OCI-LY7 (cell line): Measurements from ENCODE around the gene RAB40C. TPM values are rescaled to one million over a fixed set of nuclear protein-coding genes. Genes with fewer than 3 reads are reported as not detected.

ENCODE experiments used
- BruUV-seq: library from RNA; stranded (reverse); fragments of 400-500 nt; replicated peaks from 2 replicates; lab custom pipeline; 2021; lab: Mats Ljungman, UMichigan
- CTCF ChIA-PET: fragments of 300-600 bp; sonication (Branson Sonifier 250); formaldehyde crosslinking; loops from one replicate; lab custom pipeline; 2022; ENCODE audit warnings: antibody characterized with exemption; ENCODE audit not compliant: unreplicated experiment; lab: Charles Lee
- POLR2A ChIA-PET: fragments of 300-600 bp; sonication (Branson Sonifier 250); formaldehyde crosslinking; loops from one replicate; lab custom pipeline; 2022; ENCODE audit warnings: antibody characterized with exemption; lab: Charles Lee
- DNase-seq: peaks from one replicate; pipeline ENCODE4 v3.0.0-alpha.2; 2015; ENCODE audit warnings: low spot score
- H2AFZ ChIP-seq: fragments of 200-600 bp; sonication (generic), shearing (Covaris generic); 2 replicates; pipeline ENCODE4 v1.6.1; 2014; ENCODE audit warnings: mild to moderate bottlenecking, antibody characterized with exemption, low read length, moderate library complexity
- H3K27ac ChIP-seq: fragments of 200-600 bp; sonication (generic); 2 replicates; pipeline ENCODE4 v1.5.1; 2014; ENCODE audit warnings: mixed run types, low read depth, mild to moderate bottlenecking, moderate library complexity, low read length, inconsistent platforms; ENCODE audit not compliant: poor library complexity, severe bottlenecking
- H3K36me3 ChIP-seq: fragments of 200-600 bp; sonication (generic); 2 replicates; pipeline ENCODE4 v1.6.1; 2014; ENCODE audit warnings: mild to moderate bottlenecking, antibody characterized with exemption, low read length, moderate library complexity, mixed read lengths; ENCODE audit not compliant: insufficient read depth
- H3K4me1 ChIP-seq: fragments of 200-600 bp; sonication (generic); 2 replicates; pipeline ENCODE4 v1.5.1; 2014; ENCODE audit warnings: mild to moderate bottlenecking, low read length; ENCODE audit not compliant: insufficient read depth, poor library complexity, severe bottlenecking
- H3K4me2 ChIP-seq: fragments of 200-600 bp; sonication (generic); 2 replicates; pipeline ENCODE4 v1.6.1; 2014; ENCODE audit warnings: mild to moderate bottlenecking, low read length
- H3K4me3 ChIP-seq: fragments of 200-600 bp; sonication (generic); 2 replicates; pipeline ENCODE4 v1.5.1; 2014; ENCODE audit warnings: mild to moderate bottlenecking, low read depth, low read length; ENCODE audit not compliant: poor library complexity, severe bottlenecking
- H3K79me2 ChIP-seq: fragments of 200-600 bp; sonication (generic); 2 replicates; pipeline ENCODE4 v1.6.1; 2016; ENCODE audit warnings: low read depth, mild to moderate bottlenecking, low read length, moderate library complexity, mixed read lengths; ENCODE audit not compliant: insufficient read depth
- H3K9me2 ChIP-seq: fragments of 200-600 bp; sonication (generic); 2 replicates; pipeline ENCODE4 v1.6.1; 2016; ENCODE audit warnings: mild to moderate bottlenecking, low read length, mixed read lengths; ENCODE audit not compliant: insufficient read depth
- H3K9me3 ChIP-seq: fragments of 200-600 bp; sonication (generic); 2 replicates; pipeline ENCODE4 v1.6.1; 2014; ENCODE audit warnings: mild to moderate bottlenecking, mixed run types, low read length, mixed read lengths
- H4K20me1 ChIP-seq: fragments of 200-600 bp; sonication (generic); 2 replicates; pipeline ENCODE4 v1.6.1; 2014; ENCODE audit warnings: mild to moderate bottlenecking, antibody characterized with exemption, low read length, moderate library complexity, mixed read lengths; ENCODE audit not compliant: insufficient read depth
- CTCF ChIP-seq: fragments of 200-600 bp; sonication (generic); conservative IDR thresholded peaks from 2 replicates; pipeline ENCODE4 v1.5.1; 2014; ENCODE audit warnings: mild to moderate bottlenecking, antibody characterized with exemption, low read length, moderate library complexity, mixed read lengths
- EZH2phosphoT487 ChIP-seq: fragments of 200-600 bp; sonication (generic); IDR thresholded peaks from 2 replicates; pipeline ENCODE4 v1.6.1; 2018; ENCODE audit warnings: low read depth, borderline replicate concordance, mild to moderate bottlenecking, mixed run types, antibody characterized with exemption, low read length, moderate library complexity, mixed read lengths
- intact Hi-C: fragments of 100-400 bp; cut with micrococcal nuclease; formaldehyde crosslinking; loops from one replicate; pipeline ENCODE4 v1.10.0; 2022; ENCODE audit not compliant: unreplicated experiment
- total RNA-seq, 2 experiments: library from RNA; depleted of rRNA in 1 of 2; stranded (reverse); fragments of >200 nt in 1 of 2; shearing (Covaris generic) in 1 of 2; gene quantifications; 2 replicates each; pipeline ENCODE4 v1.2.3, GENCODE V29; 2014 to 2022

The RAB40C gene
- total RNA-seq, 2 experiments from 2014 or later, result 19.3 to 20.9 TPM

- peaks cover 4% of the 10 kb centered on the region; the same call in 1 of the 2 replicates for H3K36me3 ChIP-seq
- no peak for DNase-seq
- H3K4me1 ChIP-seq, result peaks cover 12% of the 10 kb centered on the region
- intact Hi-C loops, result no loop called here
- no peak for TF ChIP-seq CTCF
- TF ChIP-seq EZH2phosphoT487, result no peak
- no peak overlapping the region for H3K4me2 ChIP-seq
- no peaks in the 10 kb centered on the region for H4K20me1 ChIP-seq
- no TSS peak for BruUV-seq
- H3K4me3 ChIP-seq, result no peak overlapping the region
- CTCF ChIA-PET, result interaction anchor here (0.5 kb wide), 1 partner anchor 93 kb away, joined by 4 read pairs; the partner anchor contains the start of gene RHBDL1
- H3K9me2 ChIP-seq, result no peaks in the 10 kb centered on the region
- no peak overlapping the region for H3K27ac ChIP-seq
- POLR2A ChIA-PET, result interaction anchor here (0.6 kb wide), 1 partner anchor 144 kb away, joined by 3 read pairs; no protein-coding TSS in a partner anchor
- H2AFZ ChIP-seq, result no peak overlapping the region
- H3K79me2 ChIP-seq, result peaks cover 6% of the 10 kb centered on the region; the same call in 1 of the 2 replicates
- no peaks in the 10 kb centered on the region for H3K9me3 ChIP-seq
Measured at GRCh38 chr16:582614-583331, 7.1 kb upstream of the RAB40C start.

GRCh38 chr16:583470-583814 lies 6.4 kb upstream of the RAB40C start:
- H3K4me3 ChIP-seq, result no peak overlapping the region
- intact Hi-C loops, result no loop called here
- no peak overlapping the region for H2AFZ ChIP-seq
- H3K9me2 ChIP-seq, result no peaks in the 10 kb centered on the region
- no TSS peak for BruUV-seq
- no peak overlapping the region for H3K4me2 ChIP-seq
- peaks cover 12% of the 10 kb centered on the region; the same call in 1 of the 2 replicates for H3K79me2 ChIP-seq
- H3K4me1 ChIP-seq, result peaks cover 10% of the 10 kb centered on the region
- H3K27ac ChIP-seq, result no peak overlapping the region
- TF ChIP-seq EZH2phosphoT487 (no peak), CTCF (no peak)
- CTCF ChIA-PET, result interaction anchor here (0.6 kb wide), 1 partner anchor 390 kb away, joined by 3 read pairs; no protein-coding TSS in a partner anchor
- POLR2A ChIA-PET, result no interaction called here
- peaks cover 4% of the 10 kb centered on the region; the same call in 1 of the 2 replicates for H3K36me3 ChIP-seq
- DNase-seq, result no peak
- no peaks in the 10 kb centered on the region for H3K9me3 ChIP-seq
- no peaks in the 10 kb centered on the region for H4K20me1 ChIP-seq
